Retinal pigment epithelial cell (primary cell): ENCODE measurements around the gene CHKA.
A peak's percentile ranks its signal among the peaks of the same experiment; 100 is the strongest.

Source experiments
- DNase-seq: peaks from one replicate; pipeline ENCODE4 v3.0.0-alpha.2; 2010; ENCODE audit warnings: low read depth
- H3K4me3 ChIP-seq: 2 replicates; pipeline ENCODE4 v1.5.1; 2011; ENCODE audit warnings: mild to moderate bottlenecking, low read length, control low read depth, moderate library complexity
- TF ChIP-seq, protein P1 (sequence below): conservative IDR thresholded peaks from 2 replicates; pipeline ENCODE4 v1.5.1; 2011; ENCODE audit warnings: low read depth, low read length, control low read depth, inconsistent platforms

The CHKA gene

DNA sequence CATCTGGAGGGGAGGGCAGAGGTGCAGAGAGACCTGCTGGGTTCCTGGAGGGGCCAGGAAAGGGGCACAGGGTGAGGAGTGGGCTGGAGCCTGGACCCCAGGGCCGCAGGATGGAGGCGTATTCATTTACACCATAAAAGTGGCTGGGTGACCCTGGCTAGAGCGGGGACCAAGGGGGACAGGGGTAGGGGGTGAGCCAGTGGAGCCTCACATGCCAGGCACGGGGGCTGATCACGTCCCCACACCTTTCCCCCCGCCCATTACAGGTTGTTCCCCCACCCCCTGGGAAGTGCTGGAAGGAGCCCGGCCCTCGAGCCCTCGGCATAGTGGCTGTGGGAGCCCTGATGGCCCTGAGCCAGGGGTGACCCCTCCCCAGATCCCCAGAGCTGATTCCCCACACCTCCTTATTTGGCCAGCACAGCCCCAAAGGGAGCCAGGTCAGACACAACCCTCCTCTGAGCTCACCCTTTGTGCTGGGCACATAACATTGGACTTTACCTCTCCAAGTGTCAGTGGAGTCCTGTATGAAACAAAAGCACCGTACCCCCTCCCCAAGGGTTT, 81.6 kb downstream of the CHKA start:
- TF ChIP-seq, protein P1, sequence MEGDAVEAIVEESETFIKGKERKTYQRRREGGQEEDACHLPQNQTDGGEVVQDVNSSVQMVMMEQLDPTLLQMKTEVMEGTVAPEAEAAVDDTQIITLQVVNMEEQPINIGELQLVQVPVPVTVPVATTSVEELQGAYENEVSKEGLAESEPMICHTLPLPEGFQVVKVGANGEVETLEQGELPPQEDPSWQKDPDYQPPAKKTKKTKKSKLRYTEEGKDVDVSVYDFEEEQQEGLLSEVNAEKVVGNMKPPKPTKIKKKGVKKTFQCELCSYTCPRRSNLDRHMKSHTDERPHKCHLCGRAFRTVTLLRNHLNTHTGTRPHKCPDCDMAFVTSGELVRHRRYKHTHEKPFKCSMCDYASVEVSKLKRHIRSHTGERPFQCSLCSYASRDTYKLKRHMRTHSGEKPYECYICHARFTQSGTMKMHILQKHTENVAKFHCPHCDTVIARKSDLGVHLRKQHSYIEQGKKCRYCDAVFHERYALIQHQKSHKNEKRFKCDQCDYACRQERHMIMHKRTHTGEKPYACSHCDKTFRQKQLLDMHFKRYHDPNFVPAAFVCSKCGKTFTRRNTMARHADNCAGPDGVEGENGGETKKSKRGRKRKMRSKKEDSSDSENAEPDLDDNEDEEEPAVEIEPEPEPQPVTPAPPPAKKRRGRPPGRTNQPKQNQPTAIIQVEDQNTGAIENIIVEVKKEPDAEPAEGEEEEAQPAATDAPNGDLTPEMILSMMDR = no peak
- DNase-seq = no peak
- H3K4me3 ChIP-seq = peak overlapping the region; percentile 55

DNA sequence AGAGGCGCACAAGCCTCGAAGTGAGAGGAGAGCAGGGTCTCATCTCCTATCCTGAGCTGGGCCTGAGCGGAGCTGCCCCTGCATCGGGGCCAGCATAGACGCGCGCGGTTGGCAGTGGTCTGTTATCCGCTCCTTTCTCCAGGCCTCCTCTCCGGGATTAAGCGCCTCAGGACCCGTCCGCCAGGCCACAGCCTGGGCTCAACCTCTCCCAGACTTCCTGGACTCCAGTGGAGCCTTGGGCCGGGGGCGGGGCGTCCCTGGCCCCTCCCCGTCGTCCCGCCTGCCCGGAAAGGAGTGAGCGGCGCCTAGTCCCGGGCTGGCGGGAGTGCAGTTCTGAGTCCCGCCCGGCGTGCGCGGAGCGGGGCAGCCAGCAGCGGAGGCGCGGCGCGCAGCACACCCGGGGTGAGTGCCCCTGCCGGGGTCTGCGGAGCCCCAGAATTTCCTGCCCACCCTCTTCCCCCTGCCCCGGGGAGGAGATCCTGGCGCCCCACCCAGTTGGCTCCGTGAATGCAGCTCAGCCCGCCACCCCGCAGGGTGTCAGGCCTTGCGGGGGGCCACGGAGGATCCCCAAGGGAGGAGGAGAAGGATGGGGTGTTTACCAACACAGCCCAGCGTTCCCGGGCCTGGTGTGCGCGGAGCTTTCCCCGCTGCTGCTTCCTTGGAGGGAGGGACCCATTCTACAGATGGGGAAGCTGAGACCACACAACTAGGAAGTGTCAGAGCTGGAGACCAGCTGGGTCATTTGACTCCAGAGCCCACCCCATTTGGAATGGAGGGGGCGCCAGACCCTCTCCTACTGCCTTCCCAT, 82.3 kb downstream of the CHKA start, which contains the start of gene TCIRG1:
Gene TCIRG1 (plus strand): TSS at position 308 of the 808 bp plus-strand sequence. CDS start 2,247 bp downstream, outside the sequence.
- TF ChIP-seq, protein P1 = no peak
- DNase-seq = no peak
- H3K4me3 ChIP-seq = peak within 1 kb of the TSS; percentile 55

DNA sequence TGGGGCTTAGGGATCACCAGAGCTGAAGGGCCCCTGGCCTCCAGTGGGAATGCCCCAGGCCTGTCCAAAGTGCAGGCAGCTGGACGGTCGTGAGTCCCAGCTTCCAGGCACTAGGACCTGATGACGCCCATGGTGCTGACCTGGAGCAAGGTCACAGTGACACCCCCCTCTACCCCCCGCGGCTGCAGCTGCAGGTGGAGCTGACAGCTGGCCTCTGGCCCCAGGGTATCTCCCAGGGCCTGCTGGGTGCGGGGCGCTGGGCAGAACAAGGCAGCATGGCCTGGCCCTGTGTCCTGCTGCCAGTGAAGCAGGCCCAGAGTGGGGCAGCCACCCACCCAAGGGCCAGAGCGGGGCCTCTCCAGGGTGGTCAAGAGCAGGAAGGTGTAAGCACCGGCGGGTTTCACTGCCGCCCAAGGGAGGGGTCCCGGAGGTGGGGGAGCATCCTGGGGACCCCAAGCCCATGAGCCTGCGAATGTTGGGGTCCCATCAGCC, 82.9 kb downstream of the CHKA start:
- peak overlapping the region; percentile 55 for H3K4me3 ChIP-seq
- TF ChIP-seq, protein P1 = no peak
- DNase-seq = no peak

DNA sequence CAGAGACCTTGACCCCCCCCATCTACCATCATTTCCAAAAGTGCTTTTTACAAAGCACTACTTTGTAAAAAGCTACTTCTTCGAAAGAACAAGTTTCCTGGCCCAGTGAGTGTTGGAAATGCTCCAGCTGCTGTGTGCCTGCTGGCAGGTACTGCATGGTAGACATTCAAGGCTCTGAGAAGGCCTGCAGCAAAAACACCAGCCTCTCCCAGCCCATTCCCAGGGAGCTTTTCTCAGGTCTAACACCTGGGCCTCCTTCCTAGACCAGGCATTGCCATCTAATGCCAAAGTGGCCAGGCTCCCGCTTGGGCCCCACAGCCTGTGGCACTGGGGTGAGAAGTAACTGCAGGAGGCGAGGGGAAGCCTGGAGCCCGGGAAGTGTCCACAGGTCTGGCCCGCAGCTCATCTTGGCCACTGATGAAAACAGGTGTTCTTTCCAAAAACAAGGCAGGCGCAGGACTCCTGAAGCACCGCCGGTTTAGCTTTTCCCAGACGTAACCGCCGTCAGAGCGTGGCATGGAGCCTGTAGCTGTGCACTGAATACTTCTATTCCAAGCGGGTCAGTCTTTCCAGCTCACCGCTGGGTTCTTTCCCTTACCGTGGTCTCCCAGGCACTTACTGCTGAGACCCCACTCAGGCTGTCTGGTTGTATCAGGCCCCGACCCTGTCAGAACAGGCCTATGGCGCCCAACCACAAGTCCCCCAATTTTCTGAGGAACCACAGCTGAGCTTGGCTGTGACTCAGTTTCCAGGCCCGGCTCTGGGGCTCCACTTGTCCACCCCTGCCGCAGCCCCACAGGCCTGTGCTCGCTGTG, 83.6 kb downstream of the CHKA start:
- TF ChIP-seq, protein P1 = no peak
- no peak overlapping the region for H3K4me3 ChIP-seq
- DNase-seq = no peak

DNA sequence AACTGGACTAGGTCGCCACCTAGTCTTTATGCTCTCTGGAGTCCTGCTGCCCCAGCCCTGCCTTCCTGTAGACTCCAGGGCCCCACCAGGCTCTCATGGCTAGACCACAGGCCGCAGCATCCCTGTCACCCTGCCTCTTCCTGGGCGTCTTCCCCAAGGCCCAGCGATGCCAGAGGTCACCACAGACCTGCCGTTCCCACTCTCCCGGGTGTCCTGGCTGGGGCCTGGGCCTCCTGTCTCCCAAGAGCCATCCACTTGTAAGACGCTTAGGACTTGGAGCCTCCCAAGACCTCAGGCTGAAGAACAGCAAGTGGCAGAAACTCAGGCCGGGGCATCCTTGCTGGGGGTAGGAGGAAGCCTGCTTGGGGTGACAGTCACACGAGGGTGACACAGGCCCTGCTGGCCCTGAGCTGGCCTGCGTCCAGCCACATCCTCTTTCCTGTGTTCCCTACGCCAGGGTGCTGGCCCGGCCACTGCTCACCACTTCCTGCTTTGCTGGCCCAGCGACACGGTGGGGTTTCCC, 84.4 kb downstream of the CHKA start:
- H3K4me3 ChIP-seq = no peak overlapping the region
- DNase-seq = no peak
- TF ChIP-seq, protein P1 = no peak

DNA sequence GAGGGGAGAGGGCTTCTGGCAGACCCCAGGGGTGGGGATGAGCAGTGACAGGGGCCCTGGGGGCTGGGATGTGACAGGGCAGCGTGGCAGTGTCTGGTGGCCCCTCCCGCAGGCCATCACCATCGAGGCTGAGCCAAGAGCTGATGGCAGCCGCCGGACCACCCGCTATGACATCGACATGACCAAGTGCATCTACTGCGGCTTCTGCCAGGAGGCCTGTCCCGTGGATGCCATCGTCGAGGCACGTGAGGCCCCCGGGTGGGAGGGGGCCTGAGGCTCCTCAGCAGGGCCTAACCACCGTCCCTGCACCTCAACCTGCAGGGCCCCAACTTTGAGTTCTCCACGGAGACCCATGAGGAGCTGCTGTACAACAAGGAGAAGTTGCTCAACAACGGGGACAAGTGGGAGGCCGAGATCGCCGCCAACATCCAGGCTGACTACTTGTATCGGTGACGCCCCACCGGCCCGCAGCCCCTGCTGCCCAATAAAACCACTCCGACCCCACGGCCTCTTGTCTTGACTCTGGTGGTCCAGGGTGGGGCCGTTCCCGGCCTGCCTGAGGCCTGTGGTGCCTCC, 85.0 kb downstream of the CHKA start:
- H3K4me3 ChIP-seq = no peak overlapping the region
- no peak for DNase-seq
- TF ChIP-seq, protein P1 = no peak
